OCI-LY1 (cell line): ENCODE results near the gene DSG4.

ENCODE experiments used
- H2AFZ ChIP-seq: fragments of 200-600 bp; sonication (generic), shearing (Covaris generic); 2 replicates; pipeline ENCODE4 v1.6.0; 2014; ENCODE audit warnings: antibody characterized with exemption, mild to moderate bottlenecking, low read length
- H3F3A ChIP-seq: fragments of 200-600 bp; sonication (generic), shearing (Covaris generic); 2 replicates; pipeline ENCODE4 v1.6.0; 2014; ENCODE audit warnings: mild to moderate bottlenecking, antibody characterized with exemption, low read length, moderate library complexity; ENCODE audit not compliant: insufficient read depth
- H3K27ac ChIP-seq: fragments of 200-600 bp; sonication (generic); 2 replicates; pipeline ENCODE4 v1.5.1; 2014; ENCODE audit warnings: low read length, mixed run types, mild to moderate bottlenecking, low read depth; ENCODE audit not compliant: poor library complexity, severe bottlenecking
- H3K27me3 ChIP-seq: fragments of 200-600 bp; sonication (generic); 2 replicates; pipeline ENCODE4 v1.6.0; 2014; ENCODE audit warnings: antibody characterized with exemption, mild to moderate bottlenecking, low read length, moderate library complexity; ENCODE audit not compliant: insufficient read depth
- H3K36me3 ChIP-seq: fragments of 200-600 bp; sonication (generic); 2 replicates; pipeline ENCODE4 v1.6.1; 2014; ENCODE audit warnings: mild to moderate bottlenecking, antibody characterized with exemption, low read length, moderate library complexity, mixed read lengths; ENCODE audit not compliant: insufficient read depth
- H3K4me1 ChIP-seq: fragments of 200-600 bp; sonication (generic); 2 replicates; pipeline ENCODE4 v1.5.1; 2014; ENCODE audit warnings: mild to moderate bottlenecking, low read length, moderate library complexity; ENCODE audit not compliant: insufficient read depth, severe bottlenecking
- H3K4me2 ChIP-seq: fragments of 200-600 bp; sonication (generic), shearing (Covaris generic); 2 replicates; pipeline ENCODE4 v1.6.1; 2014; ENCODE audit warnings: low read length
- H3K4me3 ChIP-seq: fragments of 200-600 bp; sonication (generic); 2 replicates; pipeline ENCODE4 v1.5.1; 2014; ENCODE audit warnings: low read length, low read depth, mild to moderate bottlenecking, mixed read lengths; ENCODE audit not compliant: poor library complexity, severe bottlenecking
- H3K79me2 ChIP-seq: fragments of 200-600 bp; shearing (Covaris generic); 2 replicates; pipeline ENCODE4 v1.6.1; 2016; ENCODE audit warnings: mixed run types, low read length, mixed read lengths; ENCODE audit not compliant: insufficient read depth
- H3K9ac ChIP-seq: fragments of 200-600 bp; sonication (generic), shearing (Covaris generic); 2 replicates; pipeline ENCODE4 v1.6.1; 2014; ENCODE audit warnings: mild to moderate bottlenecking, low read length, mixed read lengths
- H3K9me2 ChIP-seq: fragments of 200-600 bp; sonication (generic), shearing (Covaris generic); 2 replicates; pipeline ENCODE4 v1.6.1; 2014; ENCODE audit warnings: low read depth, mild to moderate bottlenecking, low read length, mixed read lengths
- H3K9me3 ChIP-seq: fragments of 200-600 bp; shearing (Covaris generic); 2 replicates; pipeline ENCODE4 v1.6.1; 2014; ENCODE audit warnings: low read length, mixed read lengths
- H4K20me1 ChIP-seq: fragments of 200-600 bp; sonication (generic), shearing (Covaris generic); 2 replicates; pipeline ENCODE4 v1.6.0; 2016; ENCODE audit warnings: mild to moderate bottlenecking, low read length; ENCODE audit not compliant: insufficient read depth
- EZH2 ChIP-seq: fragments of 200-600 bp; sonication (generic), shearing (Covaris generic); IDR thresholded peaks from 2 replicates; pipeline ENCODE4 v1.8.0; 2017; ENCODE audit warnings: borderline replicate concordance, mixed run types, mild to moderate bottlenecking, antibody characterized with exemption, low read length, moderate library complexity, mixed read lengths
- TF ChIP-seq, protein P1 (sequence below): fragments of 200-600 bp; sonication (generic), shearing (Covaris generic); IDR thresholded peaks from 2 replicates; pipeline ENCODE4 v1.5.1; 2017; ENCODE audit warnings: mild to moderate bottlenecking, antibody characterized with exemption, low read length, moderate library complexity, mixed read lengths

Gene DSG4

GRCh38 chr18:31410716-31411483 lies 34.3 kb downstream of the DSG4 start:
- no peak overlapping the region for H3K27ac ChIP-seq
- H3K4me1 ChIP-seq: no peaks in the 10 kb centered on the region
- no peaks in the 10 kb centered on the region for H4K20me1 ChIP-seq
- H3K4me3 ChIP-seq: no peak overlapping the region
- H3K4me2 ChIP-seq: no peak overlapping the region
- H3F3A ChIP-seq: no peaks in the 10 kb centered on the region
- no peaks in the 10 kb centered on the region for H3K27me3 ChIP-seq
- no peaks in the 10 kb centered on the region for H3K9me2 ChIP-seq
- no peaks in the 10 kb centered on the region for H3K79me2 ChIP-seq
- no peaks in the 10 kb centered on the region for H3K36me3 ChIP-seq
- H3K9me3 ChIP-seq: no peaks in the 10 kb centered on the region
- no peak overlapping the region for H2AFZ ChIP-seq
- no peak for TF ChIP-seq EZH2
- TF ChIP-seq, protein P1, sequence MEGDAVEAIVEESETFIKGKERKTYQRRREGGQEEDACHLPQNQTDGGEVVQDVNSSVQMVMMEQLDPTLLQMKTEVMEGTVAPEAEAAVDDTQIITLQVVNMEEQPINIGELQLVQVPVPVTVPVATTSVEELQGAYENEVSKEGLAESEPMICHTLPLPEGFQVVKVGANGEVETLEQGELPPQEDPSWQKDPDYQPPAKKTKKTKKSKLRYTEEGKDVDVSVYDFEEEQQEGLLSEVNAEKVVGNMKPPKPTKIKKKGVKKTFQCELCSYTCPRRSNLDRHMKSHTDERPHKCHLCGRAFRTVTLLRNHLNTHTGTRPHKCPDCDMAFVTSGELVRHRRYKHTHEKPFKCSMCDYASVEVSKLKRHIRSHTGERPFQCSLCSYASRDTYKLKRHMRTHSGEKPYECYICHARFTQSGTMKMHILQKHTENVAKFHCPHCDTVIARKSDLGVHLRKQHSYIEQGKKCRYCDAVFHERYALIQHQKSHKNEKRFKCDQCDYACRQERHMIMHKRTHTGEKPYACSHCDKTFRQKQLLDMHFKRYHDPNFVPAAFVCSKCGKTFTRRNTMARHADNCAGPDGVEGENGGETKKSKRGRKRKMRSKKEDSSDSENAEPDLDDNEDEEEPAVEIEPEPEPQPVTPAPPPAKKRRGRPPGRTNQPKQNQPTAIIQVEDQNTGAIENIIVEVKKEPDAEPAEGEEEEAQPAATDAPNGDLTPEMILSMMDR: no peak
- H3K9ac ChIP-seq: no peak overlapping the region

DNA sequence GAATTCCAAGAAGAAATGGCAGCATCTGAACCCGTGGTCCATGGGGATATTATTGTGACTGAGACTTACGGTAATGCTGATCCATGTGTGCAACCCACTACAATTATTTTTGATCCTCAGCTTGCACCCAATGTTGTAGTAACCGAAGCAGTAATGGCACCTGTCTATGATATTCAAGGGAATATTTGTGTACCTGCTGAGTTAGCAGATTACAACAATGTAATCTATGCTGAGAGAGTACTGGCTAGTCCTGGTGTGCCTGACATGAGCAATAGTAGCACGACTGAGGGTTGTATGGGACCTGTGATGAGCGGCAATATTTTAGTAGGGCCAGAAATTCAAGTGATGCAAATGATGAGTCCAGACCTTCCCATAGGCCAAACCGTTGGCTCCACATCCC lies 36.6 kb downstream of the DSG4 start:
- Histone ChIP-seq H3K9me3 (no peaks in the 10 kb centered on the region), H3K27me3 (no peaks in the 10 kb centered on the region), H2AFZ (no peak overlapping the region), H4K20me1 (no peaks in the 10 kb centered on the region), H3K4me3 (no peak overlapping the region), H3K9me2 (no peaks in the 10 kb centered on the region), H3K4me1 (no peaks in the 10 kb centered on the region), H3K79me2 (no peaks in the 10 kb centered on the region), H3K36me3 (no peaks in the 10 kb centered on the region), H3K9ac (no peak overlapping the region), H3K27ac (no peak overlapping the region), H3K4me2 (no peak overlapping the region), H3F3A (no peaks in the 10 kb centered on the region)
- TF ChIP-seq EZH2: no peak
- TF ChIP-seq, protein P1: no peak

DNA sequence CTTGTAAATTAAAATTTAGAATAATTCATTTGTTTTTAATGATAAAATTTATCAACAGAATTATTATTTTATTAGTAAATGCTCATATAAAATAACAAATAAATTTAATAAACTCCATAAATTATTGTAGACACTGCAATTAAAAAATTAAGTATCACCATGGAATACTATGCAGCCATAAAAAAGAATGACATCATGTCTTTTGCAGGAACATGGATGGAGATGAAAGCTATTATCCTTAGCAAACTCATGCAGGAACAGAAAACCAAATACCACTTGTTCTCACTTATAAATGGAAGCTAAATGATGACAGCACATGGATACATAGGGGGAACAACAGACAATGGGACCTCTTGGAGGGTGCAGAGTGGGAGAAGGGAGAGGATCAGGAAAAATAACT lies 41.3 kb downstream of the DSG4 start:
- Histone ChIP-seq H3K9ac (no peak overlapping the region), H3K36me3 (no peaks in the 10 kb centered on the region), H3K9me2 (no peaks in the 10 kb centered on the region), H3K4me2 (no peak overlapping the region), H3K9me3 (no peaks in the 10 kb centered on the region), H3K27ac (no peak overlapping the region), H3K4me3 (no peak overlapping the region), H3K4me1 (no peaks in the 10 kb centered on the region), H3K27me3 (no peaks in the 10 kb centered on the region), H3K79me2 (no peaks in the 10 kb centered on the region), H4K20me1 (no peaks in the 10 kb centered on the region), H2AFZ (no peak overlapping the region), H3F3A (no peaks in the 10 kb centered on the region)
- no peak for TF ChIP-seq EZH2
- TF ChIP-seq, protein P1: no peak
